HUES6 (cell line): ENCODE data around the gene ACOT9.
A peak's percentile ranks its signal among the peaks of the same experiment; 100 is the strongest.
"Not testable (repeated sequence)": the region's sequence is repeated elsewhere in the genome, so short reads cannot be mapped to it uniquely, and the experiment has no call there.

Experiments used
- H3K27ac ChIP-seq: 2 replicates; pipeline ENCODE4 v1.7.0; 2013; ENCODE audit warnings: low read depth, mild to moderate bottlenecking, low read length, inconsistent platforms
- H3K27me3 ChIP-seq: 2 replicates; pipeline ENCODE4 v1.6.1; 2013; ENCODE audit warnings: low read length; ENCODE audit not compliant: control insufficient read depth, insufficient read depth
- H3K36me3 ChIP-seq: 2 replicates; pipeline ENCODE4 v1.6.1; 2013; ENCODE audit warnings: low read length; ENCODE audit not compliant: control insufficient read depth, insufficient read depth
- H3K4me1 ChIP-seq: 2 replicates; pipeline ENCODE4 v1.6.1; 2013; ENCODE audit warnings: low read length; ENCODE audit not compliant: control insufficient read depth, insufficient read depth
- H3K4me3 ChIP-seq: 2 replicates; pipeline ENCODE4 v1.5.1; 2013; ENCODE audit warnings: low read depth, low read length
- H3K9ac ChIP-seq: one replicate; pipeline ENCODE4 v1.6.1; 2013; ENCODE audit warnings: mild to moderate bottlenecking, low read length
- H3K9me3 ChIP-seq: 2 replicates; pipeline ENCODE4 v1.6.1; 2013; ENCODE audit warnings: low read depth, low read length; ENCODE audit not compliant: control insufficient read depth, insufficient read depth

The ACOT9 gene

GRCh38 chrX:23783589-23784469 is 40.8 kb upstream of the ACOT9 start:
- Histone ChIP-seq H3K27ac (no peak overlapping the region), H3K36me3 (peaks cover 20% of the 10 kb centered on the region), H3K9ac (peak overlapping the region; percentile 75), H3K9me3 (no peaks in the 10 kb centered on the region), H3K4me1 (peaks cover 25% of the 10 kb centered on the region), H3K4me3 (peak overlapping the region; percentile 87), H3K27me3 (no peaks in the 10 kb centered on the region)

GRCh38 chrX:23782863-23783588 is 40.0 kb upstream of the ACOT9 start, which contains the start of gene SAT1:
Gene SAT1, plus strand, starts transcription at chrX:23783173. Its CDS starts 179 bp downstream, at chrX:23783352.
- Histone ChIP-seq H3K27me3 (no peaks in the 10 kb centered on the region), H3K27ac (peak within 1 kb of the TSS; percentile 69; the same call in 1 of the 2 replicates), H3K9ac (peak within 1 kb of the TSS; percentile 91), H3K4me3 (peak within 1 kb of the TSS; percentile 87), H3K36me3 (peaks cover 20% of the 10 kb centered on the region), H3K4me1 (peaks cover 18% of the 10 kb centered on the region), H3K9me3 (no peaks in the 10 kb centered on the region)

- Histone ChIP-seq H3K27me3 (no peaks in the 10 kb centered on the region), H3K9me3 (no peaks in the 10 kb centered on the region), H3K4me1 (peaks cover 17% of the 10 kb centered on the region), H3K4me3 (peak overlapping the region; percentile 50), H3K36me3 (peaks cover 20% of the 10 kb centered on the region), H3K27ac (peak overlapping the region; percentile 69; the same call in 1 of the 2 replicates), H3K9ac (peak overlapping the region; percentile 46)
These were observed 39.4 kb upstream of the ACOT9 start for GRCh38 chrX:23782455-23782854.

GRCh38 chrX:23779025-23779424 is 35.9 kb upstream of the ACOT9 start:
- Histone ChIP-seq H3K4me3 (no peak overlapping the region), H3K27ac (no peak overlapping the region), H3K27me3 (no peaks in the 10 kb centered on the region), H3K9ac (no peak overlapping the region), H3K4me1 (peaks cover 12% of the 10 kb centered on the region), H3K36me3 (no peaks in the 10 kb centered on the region), H3K9me3 (no peaks in the 10 kb centered on the region)

- H3K9ac ChIP-seq: no peak overlapping the region
- no peaks in the 10 kb centered on the region for H3K27me3 ChIP-seq
- H3K27ac ChIP-seq: no peak overlapping the region
- no peaks in the 10 kb centered on the region for H3K36me3 ChIP-seq
- H3K9me3 ChIP-seq: no peaks in the 10 kb centered on the region
- H3K4me1 ChIP-seq: peaks cover 4% of the 10 kb centered on the region; the same call in 1 of the 2 replicates
- no peak overlapping the region for H3K4me3 ChIP-seq
These were observed 33.3 kb upstream of the ACOT9 start for GRCh38 chrX:23776363-23776762.

GRCh38 chrX:23773601-23774175 is 30.6 kb upstream of the ACOT9 start:
- no peak overlapping the region for H3K4me3 ChIP-seq
- H3K9ac ChIP-seq: no peak overlapping the region
- H3K27me3 ChIP-seq: no peaks in the 10 kb centered on the region; the same call in 1 of the 2 replicates
- no peaks in the 10 kb centered on the region for H3K9me3 ChIP-seq
- H3K36me3 ChIP-seq: no peaks in the 10 kb centered on the region
- no peaks in the 10 kb centered on the region for H3K4me1 ChIP-seq
- H3K27ac ChIP-seq: no peak overlapping the region

GRCh38 chrX:23771086-23771485 is 28.0 kb upstream of the ACOT9 start:
- not testable (repeated sequence) for H3K27ac ChIP-seq, H3K9ac ChIP-seq, H3K4me3 ChIP-seq, H3K27me3 ChIP-seq, H3K9me3 ChIP-seq, H3K4me1 ChIP-seq, H3K36me3 ChIP-seq

GRCh38 chrX:23770142-23770541 is 27.1 kb upstream of the ACOT9 start:
- H3K27ac ChIP-seq: no peak overlapping the region
- peaks cover 8% of the 10 kb centered on the region; the same call in 1 of the 2 replicates for H3K9me3 ChIP-seq
- H3K4me1 ChIP-seq: no peaks in the 10 kb centered on the region
- H3K36me3 ChIP-seq: no peaks in the 10 kb centered on the region
- no peak overlapping the region for H3K9ac ChIP-seq
- H3K27me3 ChIP-seq: no peaks in the 10 kb centered on the region; the same call in 1 of the 2 replicates
- no peak overlapping the region for H3K4me3 ChIP-seq

GRCh38 chrX:23766650-23767551 is 23.8 kb upstream of the ACOT9 start:
- H3K4me1 ChIP-seq: peaks cover 4% of the 10 kb centered on the region; the same call in 1 of the 2 replicates
- no peak overlapping the region for H3K9ac ChIP-seq
- no peaks in the 10 kb centered on the region; the same call in 1 of the 2 replicates for H3K27me3 ChIP-seq
- no peak overlapping the region for H3K4me3 ChIP-seq
- no peak overlapping the region for H3K27ac ChIP-seq
- H3K36me3 ChIP-seq: no peaks in the 10 kb centered on the region
- H3K9me3 ChIP-seq: peaks cover 8% of the 10 kb centered on the region; the same call in 1 of the 2 replicates

- H3K27ac ChIP-seq: no peak overlapping the region
- H3K4me3 ChIP-seq: no peak overlapping the region
- H3K9ac ChIP-seq: no peak overlapping the region
- peaks cover 8% of the 10 kb centered on the region; the same call in 1 of the 2 replicates for H3K9me3 ChIP-seq
- peaks cover 4% of the 10 kb centered on the region; the same call in 1 of the 2 replicates for H3K4me1 ChIP-seq
- H3K36me3 ChIP-seq: no peaks in the 10 kb centered on the region
- H3K27me3 ChIP-seq: no peaks in the 10 kb centered on the region; the same call in 1 of the 2 replicates
These were observed 22.8 kb upstream of the ACOT9 start for GRCh38 chrX:23765868-23766267.
